B cell (primary cell): Measurements from ENCODE around the gene KAT8. TPM values are rescaled to one million over a fixed set of nuclear protein-coding genes. Genes with fewer than 3 reads are reported as not detected.
A peak's percentile ranks its signal among the peaks of the same experiment; 100 is the strongest.

ENCODE experiments used
- ATAC-seq: fragments of 200-7000 bp; cut with Tn5 transposase; one replicate; pipeline ENCODE4 v1.10.0; 2021; ENCODE audit warnings: low read depth, mild to moderate bottlenecking, moderate number of reproducible peaks, moderate library complexity
- CTCF ChIA-PET: fragments of 350-600 bp; sonication (Branson Sonifier 250); formaldehyde crosslinking; loops from one replicate; lab custom pipeline; 2021; ENCODE audit warnings: antibody characterized with exemption, inconsistent platforms; lab: Charles Lee
- POLR2A ChIA-PET: fragments of 350-600 bp; sonication (Branson Sonifier 250); formaldehyde crosslinking; loops from one replicate; lab custom pipeline; 2021; ENCODE audit warnings: antibody characterized with exemption; lab: Charles Lee
- DNase-seq: peaks from one replicate; pipeline ENCODE4 v3.0.0; 2013
- H2AFZ ChIP-seq: 2 replicates; pipeline ENCODE4 v1.6.1; 2012; ENCODE audit warnings: mild to moderate bottlenecking, low read depth, low read length; ENCODE audit not compliant: insufficient read depth, poor library complexity, severe bottlenecking
- H3K27ac ChIP-seq, 2 donors: 1 replicate in 1 of 2; 2 replicates in 1 of 2; pipeline ENCODE4 v1.5.1; 2012 to 2013; ENCODE audit warnings: low read length in 2 of 2, mild to moderate bottlenecking in 2 of 2, moderate library complexity in 1 of 2
- H3K27me3 ChIP-seq, 4 experiments: fragments of 200-600 bp in 1 of 4; sonication (generic) in 1 of 4; replicated peaks in 1 of 4; 1 replicate in 2 of 4; 2 replicates in 2 of 4; pipeline versions ENCODE4 v1.6.1 to v1.7.0; 2013 to 2016; ENCODE audit warnings: low read length in 3 of 4, mild to moderate bottlenecking in 2 of 4, mixed read lengths in 1 of 4, moderate library complexity in 1 of 4; ENCODE audit not compliant: insufficient read depth in 4 of 4, control insufficient read depth in 3 of 4; ENCODE audit errors: control extremely low read depth in 1 of 4
- H3K36me3 ChIP-seq, 2 experiments: replicated peaks in 1 of 2; 1 replicate in 1 of 2; 2 replicates in 1 of 2; pipeline versions ENCODE4 v1.6.1 to v1.7.1; 2013; ENCODE audit warnings: low read length in 1 of 2; ENCODE audit not compliant: insufficient read depth in 2 of 2, control insufficient read depth in 1 of 2; ENCODE audit errors: control extremely low read depth in 1 of 2, extremely low read depth in 1 of 2
- H3K4me1 ChIP-seq, 2 donors: fragments of 200-600 bp in 1 of 2; sonication (generic) in 1 of 2; 1 replicate in 1 of 2; 2 replicates in 1 of 2; pipeline versions ENCODE4 v1.5.1 to v1.6.1; 2013 to 2017; ENCODE audit warnings: low read length in 2 of 2; ENCODE audit not compliant: control insufficient read depth in 2 of 2, insufficient read depth in 2 of 2
- H3K4me2 ChIP-seq: replicated peaks from 2 replicates; pipeline ENCODE3; 2012; ENCODE audit warnings: mild to moderate bottlenecking, low read depth, low read length; ENCODE audit not compliant: poor library complexity, severe bottlenecking
- H3K4me3 ChIP-seq, 5 experiments: fragments of 200-600 bp in 1 of 5; sonication (generic) in 1 of 5; 1 replicate in 3 of 5; 2 replicates in 2 of 5; pipeline versions ENCODE4 v1.5.1 to v1.7.0; 2011 to 2016; ENCODE audit warnings: low read length in 4 of 5, mild to moderate bottlenecking in 4 of 5, low read depth in 2 of 5, control low read depth in 1 of 5, moderate library complexity in 1 of 5; ENCODE audit not compliant: insufficient read depth in 1 of 5; ENCODE audit errors: control extremely low read depth in 1 of 5, extremely low read depth in 1 of 5
- H3K79me2 ChIP-seq: fragments of 200-600 bp; sonication (generic); one replicate; pipeline ENCODE4 v1.6.0; 2016; ENCODE audit warnings: low read length; ENCODE audit not compliant: control insufficient read depth, insufficient read depth
- H3K9ac ChIP-seq: fragments of 200-600 bp; sonication (generic); 2 replicates; pipeline ENCODE4 v1.6.1; 2017; ENCODE audit warnings: mild to moderate bottlenecking, low read length, moderate library complexity
- H3K9me3 ChIP-seq, 3 donors: one replicate each; pipeline versions ENCODE4 v1.6.1 to v1.7.1; 2013; ENCODE audit warnings: low read length in 2 of 3; ENCODE audit not compliant: control insufficient read depth in 2 of 3, insufficient read depth in 1 of 3; ENCODE audit errors: control extremely low read depth in 1 of 3
- H4K20me1 ChIP-seq: 2 replicates; pipeline ENCODE4 v1.6.0; 2012; ENCODE audit warnings: mild to moderate bottlenecking, low read length; ENCODE audit not compliant: insufficient read depth, control insufficient read depth, poor library complexity, severe bottlenecking
- H3K27ac Mint-ChIP-seq: one replicate; pipeline ENCODE4 v1.8.0; 2021; ENCODE audit warnings: mixed read lengths
- H3K27me3 Mint-ChIP-seq: one replicate; pipeline ENCODE4 v1.8.0; 2021; ENCODE audit warnings: mixed read lengths
- H3K4me1 Mint-ChIP-seq: one replicate; pipeline ENCODE4 v1.8.0; 2021; ENCODE audit warnings: mixed read lengths
- H3K4me3 Mint-ChIP-seq: one replicate; pipeline ENCODE4 v1.8.0; 2021; ENCODE audit warnings: mixed read lengths
- H3K9me3 Mint-ChIP-seq: one replicate; pipeline ENCODE4 v1.8.0; 2022; ENCODE audit warnings: mixed read lengths; ENCODE audit not compliant: insufficient read depth
- CTCF ChIP-seq: fragments of 200-600 bp; IDR thresholded peaks from one replicate; pipeline ENCODE4 v1.8.0; 2022; ENCODE audit warnings: antibody characterized with exemption, mild to moderate bottlenecking
- EZH2 ChIP-seq: IDR thresholded peaks from 2 replicates; pipeline ENCODE4 v1.6.1; 2012; ENCODE audit warnings: borderline replicate concordance, low read depth, mild to moderate bottlenecking, moderate library complexity, low read length; ENCODE audit not compliant: insufficient read depth, poor library complexity, severe bottlenecking
- WGBS: methylation state at CpG from one replicate; pipeline ENCODE4 v1.1.5; 2013; ENCODE audit warnings: missing lambda C conversion rate; ENCODE audit not compliant: insufficient coverage; 5-methylcytosine and 5-hydroxymethylcytosine counted together
- intact Hi-C: fragments of 100-400 bp; cut with micrococcal nuclease; formaldehyde crosslinking; loops from one replicate; pipeline ENCODE4 v1.10.0; 2022
- polyA plus RNA-seq: library from polyadenylated mRNA; depleted of rRNA; stranded (reverse); fragments of >200 nt; gene quantifications from 2 replicates; pipeline ENCODE4 v1.2.3, GENCODE V29; 2012
- total RNA-seq, 2 donors: library from RNA; stranded (reverse); fragments of 120-200 nt in 1 of 2; gene quantifications; 1 replicate in 1 of 2; 2 replicates in 1 of 2; pipeline versions ENCODE4 v1.2.3 to v1.2.4, GENCODE V29; 2013 to 2022

The KAT8 gene
- total and polyA plus RNA-seq, 2 donors (not counting 1 experiment from before 2014, with no cell fraction given) = 100.0 to 102 TPM

DNA sequence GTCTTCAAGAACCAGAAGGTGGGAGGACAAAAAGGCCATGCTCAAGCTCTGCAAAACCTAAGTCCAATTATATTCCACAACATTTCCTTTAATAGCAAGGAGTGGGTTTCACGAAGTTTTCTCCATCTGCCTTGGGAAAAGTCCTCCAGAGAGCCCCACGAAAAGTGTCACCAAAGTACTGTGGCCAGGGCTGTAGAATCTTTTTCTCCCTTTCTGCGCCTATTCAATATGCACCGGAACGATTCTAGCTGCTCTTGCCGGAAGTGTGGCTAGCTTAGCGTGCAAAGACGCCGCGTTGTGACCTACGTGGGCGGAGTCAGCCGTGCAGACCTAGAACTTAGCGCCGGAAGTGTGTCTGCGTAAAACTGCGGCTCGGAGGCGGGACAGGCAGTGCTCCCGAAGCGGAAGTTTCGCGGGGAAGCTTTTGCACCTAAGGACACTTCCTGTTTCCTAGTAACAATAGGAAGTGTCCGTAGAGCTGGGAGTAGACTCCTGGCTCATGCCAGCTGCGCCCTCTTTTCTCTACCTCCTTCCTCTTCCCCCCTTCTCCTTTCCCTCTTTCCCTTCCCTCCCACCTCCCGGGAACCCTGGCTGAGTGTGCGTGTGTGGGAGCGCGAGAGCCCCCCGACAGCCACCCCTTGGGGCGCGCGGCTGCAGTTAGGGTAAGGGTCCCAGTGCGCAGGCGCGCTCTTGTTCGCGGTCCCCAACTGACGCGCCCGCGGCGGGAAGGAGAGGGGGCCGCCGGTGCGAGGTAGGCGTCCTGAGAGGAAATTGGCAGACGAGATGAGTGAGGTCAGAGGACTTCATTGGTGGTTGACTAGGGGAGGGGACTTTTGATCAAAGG, 43.3 kb upstream of the KAT8 start, which contains the start of the genes ZNF646 and ZNF668:
Gene ZNF646 (plus strand): TSS at position 453 of the 844 bp plus-strand sequence. CDS start 1,903 bp downstream, outside the sequence.
Gene ZNF668 (minus strand): TSS at position 271 of the 844 bp plus-strand sequence. CDS start 9,781 bp downstream, outside the sequence.
- DNase-seq = peak; percentile 99
- peak within 1 kb of the TSS; percentile 95 for H3K4me3 Mint-ChIP-seq
- H3K27me3 Mint-ChIP-seq = no peaks in the 10 kb centered on the region
- 0% methylated on average over 41 of the region's 48 CpGs for WGBS
- POLR2A ChIA-PET = interaction anchor here (0.8 to 2.4 kb wide), 12 partner anchors 10 to 800 kb away, joined by 3 to 28 read pairs (median 6); partner anchors contain the start of genes ARMC5, FUS, KAT8 and SETD1A
- H3K79me2 ChIP-seq = peaks cover 56% of the 10 kb centered on the region
- H3K9me3 ChIP-seq = peaks cover 0 to 3% (median 0%) of the 10 kb centered on the region in 3 donors
- intact Hi-C loops = loop anchor here (1.0 to 5.0 kb wide), 10 partner anchors 20 to 1112 kb away; partner anchors contain the start of genes ARMC5, BCKDK, FBXL19 and KAT8
- peaks cover 36% of the 10 kb centered on the region for H3K4me1 Mint-ChIP-seq
- H3K27me3 ChIP-seq = no peaks in the 10 kb centered on the region
- H3K4me3 ChIP-seq = peak within 1 kb of the TSS; percentile 73 to 99 (median 91)
- H4K20me1 ChIP-seq = peaks cover 26% of the 10 kb centered on the region
- H3K36me3 ChIP-seq = peaks cover 0 to 25% of the 10 kb centered on the region in 2 experiments
- H3K27ac ChIP-seq = peak within 1 kb of the TSS; percentile 78 to 89
- peaks cover 20 to 25% of the 10 kb centered on the region in 2 donors for H3K4me1 ChIP-seq
- peak; percentile 86 for ATAC-seq
- TF ChIP-seq CTCF (no peak), EZH2 (no peak)
- H3K9me3 Mint-ChIP-seq = no peaks in the 10 kb centered on the region
- H3K4me2 ChIP-seq = peak within 1 kb of the TSS; percentile 78
- CTCF ChIA-PET = interaction anchor here (0.8 to 2.1 kb wide), 11 partner anchors 18 to 308 kb away, joined by 3 to 18 read pairs (median 4); partner anchors contain the start of genes HSD3B7, KAT8 and STX4
- H2AFZ ChIP-seq = peak within 1 kb of the TSS; percentile 94
- peak within 1 kb of the TSS; percentile 89 for H3K9ac ChIP-seq
- H3K27ac Mint-ChIP-seq = peak within 1 kb of the TSS; percentile 96
